ENCODE measurements around the gene MAMDC2. TPM values are rescaled to one million over a fixed set of nuclear protein-coding genes. Genes with fewer than 3 reads are reported as not detected.

MAMDC2 gene
- total RNA-seq, 1 experiment from 2014 or later: not detected

DNA sequence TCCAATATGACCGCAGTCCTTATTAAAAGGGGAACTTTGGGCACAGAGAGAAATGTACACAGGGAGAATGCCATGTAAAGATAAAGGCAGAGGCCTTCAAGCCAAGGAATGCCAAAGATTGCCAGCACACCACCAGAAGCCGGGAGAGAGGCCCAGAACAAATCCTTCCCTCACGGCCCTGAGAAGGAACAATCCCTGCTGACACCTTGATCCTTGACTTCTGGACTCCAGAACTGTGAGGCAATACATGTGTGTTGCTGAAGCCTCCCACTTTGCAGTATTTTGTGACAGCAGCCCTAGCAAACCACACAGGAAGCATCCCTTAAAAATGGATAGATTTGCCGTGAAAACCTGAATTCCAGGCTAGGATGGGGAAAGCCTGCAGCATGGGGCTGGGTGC is 80.0 kb downstream of the MAMDC2 start:
- no peaks in the 10 kb centered on the region for H3K36me3 Mint-ChIP-seq (ENCODE audit: insufficient read depth, unreplicated experiment)
- CTCF ChIA-PET: interaction anchor here (1.3 to 7.7 kb wide), 3 partner anchors 13 to 152 kb away, joined by 3 to 80 read pairs (median 5); no protein-coding TSS in a partner anchor
- peaks cover 26% of the 10 kb centered on the region for H3K4me1 Mint-ChIP-seq (ENCODE audit: insufficient read depth, unreplicated experiment)
- POLR2A ChIA-PET: no interaction called here
- BruUV-seq (replicated peaks): no TSS peak
- H3K27ac Mint-ChIP-seq (ENCODE audit: low read depth, unreplicated experiment): no peak overlapping the region
- intact Hi-C loops (cut with micrococcal nuclease): no loop called here
- TF ChIP-seq, protein P1, sequence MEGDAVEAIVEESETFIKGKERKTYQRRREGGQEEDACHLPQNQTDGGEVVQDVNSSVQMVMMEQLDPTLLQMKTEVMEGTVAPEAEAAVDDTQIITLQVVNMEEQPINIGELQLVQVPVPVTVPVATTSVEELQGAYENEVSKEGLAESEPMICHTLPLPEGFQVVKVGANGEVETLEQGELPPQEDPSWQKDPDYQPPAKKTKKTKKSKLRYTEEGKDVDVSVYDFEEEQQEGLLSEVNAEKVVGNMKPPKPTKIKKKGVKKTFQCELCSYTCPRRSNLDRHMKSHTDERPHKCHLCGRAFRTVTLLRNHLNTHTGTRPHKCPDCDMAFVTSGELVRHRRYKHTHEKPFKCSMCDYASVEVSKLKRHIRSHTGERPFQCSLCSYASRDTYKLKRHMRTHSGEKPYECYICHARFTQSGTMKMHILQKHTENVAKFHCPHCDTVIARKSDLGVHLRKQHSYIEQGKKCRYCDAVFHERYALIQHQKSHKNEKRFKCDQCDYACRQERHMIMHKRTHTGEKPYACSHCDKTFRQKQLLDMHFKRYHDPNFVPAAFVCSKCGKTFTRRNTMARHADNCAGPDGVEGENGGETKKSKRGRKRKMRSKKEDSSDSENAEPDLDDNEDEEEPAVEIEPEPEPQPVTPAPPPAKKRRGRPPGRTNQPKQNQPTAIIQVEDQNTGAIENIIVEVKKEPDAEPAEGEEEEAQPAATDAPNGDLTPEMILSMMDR (IDR thresholded peaks at IDR 0.05; ENCODE audit: unreplicated experiment): no peak
- no peak overlapping the region for H3K4me3 Mint-ChIP-seq (ENCODE audit: unreplicated experiment)
- DNase-seq (ENCODE audit: unreplicated experiment): no peak
- no peaks in the 10 kb centered on the region for H3K27me3 Mint-ChIP-seq (ENCODE audit: insufficient read depth, unreplicated experiment)
- no peaks in the 10 kb centered on the region for H3K9me3 Mint-ChIP-seq (ENCODE audit: unreplicated experiment)

DNA sequence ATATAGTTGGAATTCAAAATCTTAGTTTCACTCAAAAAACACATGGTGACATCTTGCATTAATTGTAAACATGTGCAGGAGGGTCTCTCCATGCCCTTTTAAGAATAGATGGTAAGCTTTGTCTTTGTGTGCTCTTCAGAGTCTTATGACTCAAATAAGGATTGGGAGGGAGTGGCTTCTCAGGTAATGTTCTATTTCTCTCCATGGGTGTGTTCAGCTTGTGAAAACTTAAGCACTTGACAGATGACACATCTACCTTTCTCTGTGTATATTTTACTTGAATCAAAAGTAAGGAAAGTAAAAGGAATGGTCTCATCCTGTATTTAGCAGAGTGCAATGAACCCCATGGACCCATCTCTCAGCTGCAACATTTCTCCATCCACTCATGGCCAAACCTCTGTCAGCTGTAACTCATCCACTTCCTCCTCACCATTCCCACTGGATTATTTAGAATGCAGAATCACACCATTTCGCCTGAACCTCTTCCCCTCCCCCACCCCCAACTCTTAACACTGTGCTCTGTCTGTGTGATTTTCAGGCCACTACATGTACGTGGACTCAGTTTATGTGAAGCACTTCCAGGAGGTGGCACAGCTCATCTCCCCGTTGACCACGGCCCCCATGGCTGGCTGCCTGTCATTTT is 82.1 kb downstream of the MAMDC2 start:
- Mint-ChIP-seq H3K4me3 (ENCODE audit: unreplicated experiment) (no peak overlapping the region), H3K27me3 (ENCODE audit: insufficient read depth, unreplicated experiment) (no peaks in the 10 kb centered on the region), H3K9me3 (ENCODE audit: unreplicated experiment) (no peaks in the 10 kb centered on the region), H3K4me1 (ENCODE audit: insufficient read depth, unreplicated experiment) (peaks cover 16% of the 10 kb centered on the region), H3K36me3 (ENCODE audit: insufficient read depth, unreplicated experiment) (no peaks in the 10 kb centered on the region), H3K27ac (ENCODE audit: low read depth, unreplicated experiment) (no peak overlapping the region)
- ChIA-PET POLR2A (interaction anchor here (0.5 to 1.8 kb wide), 4 partner anchors 36 to 366 kb away, joined by 3 to 11 read pairs (median 4); partner anchors contain the start of gene PTAR1), CTCF (interaction anchor here (0.8 to 7.7 kb wide), 3 partner anchors 15 to 131 kb away, joined by 4 to 80 read pairs (median 4); no protein-coding TSS in a partner anchor)
- TF ChIP-seq, protein P1 (IDR thresholded peaks at IDR 0.05; ENCODE audit: unreplicated experiment): no peak
- intact Hi-C loops (cut with micrococcal nuclease): no loop called here
- BruUV-seq (replicated peaks): no TSS peak
- DNase-seq (ENCODE audit: unreplicated experiment): no peak

DNA sequence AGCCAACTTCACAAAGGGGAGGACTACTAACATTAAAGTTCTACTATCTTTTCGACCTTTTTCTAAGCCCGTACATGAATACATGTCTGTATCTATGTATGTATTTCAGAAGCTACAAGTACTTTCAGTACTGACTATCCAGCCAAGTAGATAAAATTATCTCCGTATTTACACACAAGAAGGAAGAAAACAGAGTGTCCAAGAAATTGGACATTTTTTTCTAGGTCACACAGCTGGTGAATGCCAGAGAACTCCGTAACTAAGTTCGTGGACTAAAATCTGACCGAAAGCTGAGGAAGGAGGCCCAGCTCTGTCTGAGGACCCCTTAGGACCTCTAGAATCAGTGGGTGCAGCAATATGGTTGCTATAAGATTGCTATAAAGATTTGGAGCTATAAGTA is 83.4 kb downstream of the MAMDC2 start:
- H3K36me3 Mint-ChIP-seq (ENCODE audit: insufficient read depth, unreplicated experiment): no peaks in the 10 kb centered on the region
- TF ChIP-seq, protein P1 (IDR thresholded peaks at IDR 0.05; ENCODE audit: unreplicated experiment): no peak
- no peaks in the 10 kb centered on the region for H3K27me3 Mint-ChIP-seq (ENCODE audit: insufficient read depth, unreplicated experiment)
- H3K9me3 Mint-ChIP-seq (ENCODE audit: unreplicated experiment): no peaks in the 10 kb centered on the region
- POLR2A ChIA-PET: no interaction called here
- H3K4me3 Mint-ChIP-seq (ENCODE audit: unreplicated experiment): no peak overlapping the region
- CTCF ChIA-PET: interaction anchor here (0.8 to 1.2 kb wide), 2 partner anchors 13 to 15 kb away, joined by 3 read pairs; no protein-coding TSS in a partner anchor
- no peak for DNase-seq (ENCODE audit: unreplicated experiment)
- H3K4me1 Mint-ChIP-seq (ENCODE audit: insufficient read depth, unreplicated experiment): peaks cover 13% of the 10 kb centered on the region
- H3K27ac Mint-ChIP-seq (ENCODE audit: low read depth, unreplicated experiment): no peak overlapping the region
- intact Hi-C loops (cut with micrococcal nuclease): no loop called here
- no TSS peak for BruUV-seq (replicated peaks)

DNA sequence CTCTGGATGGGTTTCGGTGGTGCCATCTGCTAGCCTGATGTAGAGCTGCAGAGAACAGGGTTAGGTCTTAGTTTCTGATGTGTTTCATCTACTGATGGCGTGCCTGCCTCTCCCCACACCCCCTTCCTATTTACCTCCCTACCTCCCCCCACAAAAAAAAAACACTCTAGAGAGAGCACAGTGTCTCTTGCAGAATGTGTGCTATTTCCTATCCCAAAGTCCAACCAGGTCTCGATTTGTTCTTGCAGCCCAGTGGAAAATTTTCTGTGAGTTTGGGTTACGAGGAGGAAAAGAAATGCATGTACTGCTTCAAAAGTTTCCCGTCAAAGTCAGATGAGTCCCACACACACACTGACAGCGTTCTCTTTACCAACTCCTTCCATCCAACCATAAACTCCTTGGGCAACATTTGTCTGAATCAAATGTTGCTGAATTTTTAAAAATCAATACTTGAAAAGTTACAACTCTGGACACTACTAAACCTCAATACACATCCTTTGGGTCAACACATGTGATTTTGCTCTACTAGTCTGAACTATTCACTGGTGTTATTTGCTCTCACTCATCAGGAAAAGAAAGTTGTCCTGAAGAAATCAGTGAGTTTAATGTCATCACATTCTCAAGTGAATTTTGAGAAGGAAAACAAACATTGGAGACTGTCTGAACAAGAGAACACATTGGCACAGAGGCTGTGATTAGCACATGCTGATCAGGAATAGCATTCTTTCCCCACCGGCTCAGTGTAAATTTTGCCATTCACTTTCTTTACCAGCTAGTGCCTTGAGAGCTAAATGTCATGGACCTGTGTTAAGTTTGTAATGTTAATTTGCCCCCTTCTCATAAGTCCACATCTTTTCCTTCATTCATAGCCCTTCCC is 84.1 kb downstream of the MAMDC2 start:
- CTCF ChIA-PET: interaction anchor here (0.7 to 3.6 kb wide), 4 partner anchors 14 to 156 kb away, joined by 3 to 19 read pairs (median 6); no protein-coding TSS in a partner anchor
- TF ChIP-seq, protein P1 (IDR thresholded peaks at IDR 0.05; ENCODE audit: unreplicated experiment): no peak
- intact Hi-C loops (cut with micrococcal nuclease): no loop called here
- H3K36me3 Mint-ChIP-seq (ENCODE audit: insufficient read depth, unreplicated experiment): no peaks in the 10 kb centered on the region
- H3K9me3 Mint-ChIP-seq (ENCODE audit: unreplicated experiment): no peaks in the 10 kb centered on the region
- no peak for DNase-seq (ENCODE audit: unreplicated experiment)
- no peaks in the 10 kb centered on the region for H3K27me3 Mint-ChIP-seq (ENCODE audit: insufficient read depth, unreplicated experiment)
- no peak overlapping the region for H3K4me3 Mint-ChIP-seq (ENCODE audit: unreplicated experiment)
- peaks cover 13% of the 10 kb centered on the region for H3K4me1 Mint-ChIP-seq (ENCODE audit: insufficient read depth, unreplicated experiment)
- no TSS peak for BruUV-seq (replicated peaks)
- no peak overlapping the region for H3K27ac Mint-ChIP-seq (ENCODE audit: low read depth, unreplicated experiment)
- POLR2A ChIA-PET: no interaction called here

Data from MCF 10A (cell line).